GM21723 (cell line): ENCODE results near the gene TAS1R3.

ENCODE experiments used
- ATAC-seq: cut with Tn5 transposase; IDR thresholded peaks from one replicate; pipeline ENCODE4 v1.9.1; 2021; ENCODE audit warnings: mild to moderate bottlenecking, moderate library complexity; ENCODE audit not compliant: unreplicated experiment

The TAS1R3 gene

GRCh38 chr1:1335792-1336248 lies 4.7 kb downstream of the TAS1R3 start:
- no peak for ATAC-seq

GRCh38 chr1:1336446-1336845 lies 5.4 kb downstream of the TAS1R3 start:
- no peak for ATAC-seq

GRCh38 chr1:1336931-1337792 lies 6.1 kb downstream of the TAS1R3 start:
- ATAC-seq = no peak

- no peak for ATAC-seq
Observed at GRCh38 chr1:1337793-1338147, 6.7 kb downstream of the TAS1R3 start.

- no peak for ATAC-seq
Observed at GRCh38 chr1:1338278-1338677, 7.2 kb downstream of the TAS1R3 start.

- ATAC-seq = no peak
Observed at GRCh38 chr1:1340185-1340584, 9.1 kb downstream of the TAS1R3 start.

GRCh38 chr1:1340791-1341548 lies 9.9 kb downstream of the TAS1R3 start:
- no peak for ATAC-seq

GRCh38 chr1:1341549-1342021 lies 10.5 kb downstream of the TAS1R3 start:
- no peak for ATAC-seq

- ATAC-seq = no peak
Observed at GRCh38 chr1:1342061-1342562, 11.0 kb downstream of the TAS1R3 start.

GRCh38 chr1:1342584-1343115 lies 11.6 kb downstream of the TAS1R3 start:
- no peak for ATAC-seq

- no peak for ATAC-seq
Observed at GRCh38 chr1:1343811-1344421, 12.8 kb downstream of the TAS1R3 start.

- no peak for ATAC-seq
Observed at GRCh38 chr1:1344655-1345361, 13.7 kb downstream of the TAS1R3 start.

GRCh38 chr1:1345384-1345783 lies 14.3 kb downstream of the TAS1R3 start:
- no peak for ATAC-seq

- no peak for ATAC-seq
Observed at GRCh38 chr1:1345860-1346500, 14.9 kb downstream of the TAS1R3 start.

GRCh38 chr1:1346501-1346890 lies 15.4 kb downstream of the TAS1R3 start:
- no peak for ATAC-seq

- ATAC-seq = no peak
Observed at GRCh38 chr1:1347026-1347595, 16.0 kb downstream of the TAS1R3 start.

- ATAC-seq = no peak
Observed at GRCh38 chr1:1347663-1348419, 16.8 kb downstream of the TAS1R3 start.

GRCh38 chr1:1348420-1349255 lies 17.6 kb downstream of the TAS1R3 start:
- ATAC-seq = peak; percentile 34
